ENCODE results near the gene PODXL. TPM values are rescaled to one million over a fixed set of nuclear protein-coding genes. Genes with fewer than 3 reads are reported as not detected.

The PODXL gene
- total and polyA plus RNA-seq, 2 donors (not counting 3 experiments of a cell fraction or from before 2014, with no cell fraction given) = 86.4 to 156 TPM

GRCh38 chr7:131578602-131579001 is 22.2 kb upstream of the PODXL start:
- no peaks in the 10 kb centered on the region for H4K20me1 ChIP-seq (replicated peaks; ENCODE audit: control insufficient read depth, extremely low read depth, insufficient read depth, low read length)
- DNase-seq (ENCODE audit: low read depth, low spot score) = no peak
- H3K27me3 ChIP-seq (ENCODE audit: control insufficient read depth in 2 of 2, insufficient read depth in 2 of 2, low read length in 2 of 2) = no peaks in the 10 kb centered on the region
- no peaks in the 10 kb centered on the region for H3K9me3 ChIP-seq (replicated peaks; ENCODE audit: control insufficient read depth, insufficient read depth, low read length)
- no peaks in the 10 kb centered on the region for H3K79me2 ChIP-seq (ENCODE audit: control insufficient read depth, insufficient read depth, low read length)
- no peak overlapping the region for H3K4me2 ChIP-seq (ENCODE audit: insufficient read depth, low read length)
- intact Hi-C loops (cut with micrococcal nuclease) = no loop called here
- dilution Hi-C loops (cut with MboI; ENCODE audit: extremely low pct_ligation_motif_present, low sequenced_read_pairs) = no loop called here
- no peak overlapping the region for H3K9ac ChIP-seq (replicated peaks; ENCODE audit: extremely low read depth, insufficient read depth, low read length)
- ChIA-PET CTCF (interaction anchor here (1.6 kb wide), 1 partner anchor 15 kb away, joined by 3 read pairs; no protein-coding TSS in a partner anchor), POLR2A (no interaction called here)
- H3K36me3 ChIP-seq (ENCODE audit: control insufficient read depth in 2 of 2, extremely low read depth in 1 of 2, insufficient read depth in 2 of 2, low read length in 2 of 2) = no peaks in the 10 kb centered on the region
- H3K9me1 ChIP-seq (replicated peaks; ENCODE audit: control insufficient read depth, extremely low read depth, insufficient read depth, low read length) = no peaks in the 10 kb centered on the region
- TF ChIP-seq JUN (IDR thresholded peaks at IDR 0.05; ENCODE audit: borderline replicate concordance, insufficient read depth, insufficient read length, low read depth) (no peak), MYC (IDR thresholded peaks at IDR 0.05; ENCODE audit: low read depth, low read length) (no peak), POLR2AphosphoS5 (IDR thresholded peaks at IDR 0.05; ENCODE audit: insufficient read depth, low read depth, low read length) (no peak)
- no TSS peak for BruUV-seq (replicated peaks)
- H3K4me3 ChIP-seq (replicated peaks in 1 of 3; ENCODE audit: insufficient read depth in 1 of 3, low read depth in 1 of 3, low read length in 3 of 3) = no peak overlapping the region
- FAIRE-seq = no peak
- H2AFZ ChIP-seq (ENCODE audit: low read depth, low read length) = no peak overlapping the region
- no peak overlapping the region for H3K27ac ChIP-seq (ENCODE audit: insufficient read depth, low read depth, low read length)
- peaks cover 9% of the 10 kb centered on the region for H3K4me1 ChIP-seq (ENCODE audit: control insufficient read depth, extremely low read depth, insufficient read depth, low read length)

- Histone ChIP-seq H3K79me2 (ENCODE audit: control insufficient read depth, insufficient read depth, low read length) (no peaks in the 10 kb centered on the region), H4K20me1 (replicated peaks; ENCODE audit: control insufficient read depth, extremely low read depth, insufficient read depth, low read length) (no peaks in the 10 kb centered on the region), H3K9me3 (replicated peaks; ENCODE audit: control insufficient read depth, insufficient read depth, low read length) (no peaks in the 10 kb centered on the region), H2AFZ (ENCODE audit: low read depth, low read length) (no peak overlapping the region), H3K4me1 (ENCODE audit: control insufficient read depth, extremely low read depth, insufficient read depth, low read length) (no peaks in the 10 kb centered on the region), H3K4me2 (ENCODE audit: insufficient read depth, low read length) (no peak overlapping the region), H3K9me1 (replicated peaks; ENCODE audit: control insufficient read depth, extremely low read depth, insufficient read depth, low read length) (no peaks in the 10 kb centered on the region), H3K27me3 (ENCODE audit: control insufficient read depth in 2 of 2, insufficient read depth in 2 of 2, low read length in 2 of 2) (no peaks in the 10 kb centered on the region), H3K36me3 (ENCODE audit: control insufficient read depth in 2 of 2, extremely low read depth in 1 of 2, insufficient read depth in 2 of 2, low read length in 2 of 2) (no peaks in the 10 kb centered on the region), H3K9ac (replicated peaks; ENCODE audit: extremely low read depth, insufficient read depth, low read length) (no peak overlapping the region), H3K4me3 (replicated peaks in 1 of 3; ENCODE audit: insufficient read depth in 1 of 3, low read depth in 1 of 3, low read length in 3 of 3) (no peak overlapping the region), H3K27ac (ENCODE audit: insufficient read depth, low read depth, low read length) (no peak overlapping the region)
- CTCF ChIA-PET = interaction anchor here (1.0 to 1.4 kb wide), 4 partner anchors 18 to 80 kb away, joined by 3 read pairs; partner anchors contain the start of gene PODXL
- dilution Hi-C loops (cut with MboI; ENCODE audit: extremely low pct_ligation_motif_present, low sequenced_read_pairs) (no loop called here), intact Hi-C loops (cut with micrococcal nuclease) (no loop called here)
- no TSS peak for BruUV-seq (replicated peaks)
- POLR2A ChIA-PET = no interaction called here
- DNase-seq (ENCODE audit: low read depth, low spot score) = peak; percentile 42
- TF ChIP-seq FOS (IDR thresholded peaks at IDR 0.05; ENCODE audit: borderline replicate concordance, insufficient read depth, low read length) (peak; percentile 35), MAX (IDR thresholded peaks at IDR 0.05; ENCODE audit: insufficient read depth, insufficient read length) (no peak)
- FAIRE-seq = peak; percentile 63
Measured at GRCh38 chr7:131574741-131575140, 18.3 kb upstream of the PODXL start.

All from endothelial cell of umbilical vein (primary cell).